ENCODE measurements around the gene SOCS1.

DNA sequence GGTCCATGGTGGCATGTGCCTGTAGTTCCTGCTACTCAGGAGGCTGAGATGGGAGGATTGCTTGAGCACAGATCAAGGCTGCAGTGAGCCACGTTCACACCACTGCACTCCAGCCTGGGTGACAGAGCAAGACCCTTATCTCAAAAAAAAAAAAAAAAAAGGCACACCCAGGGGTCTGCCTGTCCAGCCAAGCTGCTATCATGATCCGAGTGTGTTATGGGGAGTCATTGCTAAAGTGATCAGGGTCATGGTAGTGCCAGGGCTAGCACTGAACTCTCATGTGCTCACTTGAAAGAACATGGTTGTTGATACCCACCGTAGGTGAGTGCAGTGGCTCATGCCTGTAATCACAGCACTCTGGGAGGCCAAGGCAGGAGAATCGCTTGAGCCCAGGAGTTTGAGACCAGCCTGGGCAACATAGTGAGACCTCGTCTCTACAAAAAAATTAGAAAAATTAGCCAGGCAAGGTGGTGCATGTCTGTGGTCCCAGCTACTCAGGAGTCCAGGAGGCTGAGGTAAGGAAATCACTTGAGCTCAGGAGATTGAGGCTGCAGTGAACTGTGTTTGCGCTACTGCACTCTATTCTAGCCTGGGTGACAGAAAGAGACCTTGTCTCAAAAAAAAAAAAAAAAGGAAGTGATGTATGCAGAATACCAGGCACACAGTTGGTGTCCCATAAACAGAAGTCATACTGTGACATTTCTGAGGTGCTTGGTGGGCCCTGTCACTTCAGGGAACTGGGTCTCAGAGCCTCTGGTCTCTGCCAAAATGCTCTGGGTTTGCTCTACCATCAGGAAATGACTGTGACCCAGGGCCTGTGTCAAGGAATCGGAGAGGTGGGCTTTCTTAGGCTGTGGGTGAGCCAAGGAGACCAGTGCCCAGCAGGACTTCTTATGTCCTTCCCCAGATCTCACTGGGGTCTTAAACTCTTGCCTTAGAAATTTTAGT, 23.0 kb upstream of the SOCS1 start:
- TF ChIP-seq CTCF (IDR thresholded peaks at IDR 0.05; ENCODE audit: low read depth, low read length, missing input control): no peak
- no peak for TF ChIP-seq GABPA (IDR thresholded peaks at IDR 0.05 in 1 of 2, conservative IDR thresholded peaks at IDR 0.05 in 1 of 2)
- no peak for TF ChIP-seq TAF1 (conservative IDR thresholded peaks at IDR 0.05)

Data from liver (tissue), 3 donors.